Activated naive CD4-positive, alpha-beta T cell (primary cell): ENCODE measurements around the gene KRT222.

Source experiments
- DNase-seq, 4 experiments: peaks; one replicate each; lab custom pipeline; 2025; lab: John Stamatoyannopoulos, UW

KRT222 gene

GRCh38 chr17:40615068-40615840, 49.7 kb downstream of the KRT222 start:
- DNase-seq: peak in 1 of 4 experiments; percentile 34

- no peak for DNase-seq
These were observed 50.4 kb downstream of the KRT222 start for GRCh38 chr17:40614431-40615067.

- no peak for DNase-seq
These were observed 51.4 kb downstream of the KRT222 start for GRCh38 chr17:40613467-40614154.

- DNase-seq: peak in 3 of 4 experiments; percentile 21 to 76 (median 76)
These were observed 52.3 kb downstream of the KRT222 start for GRCh38 chr17:40612599-40613244.

DNA sequence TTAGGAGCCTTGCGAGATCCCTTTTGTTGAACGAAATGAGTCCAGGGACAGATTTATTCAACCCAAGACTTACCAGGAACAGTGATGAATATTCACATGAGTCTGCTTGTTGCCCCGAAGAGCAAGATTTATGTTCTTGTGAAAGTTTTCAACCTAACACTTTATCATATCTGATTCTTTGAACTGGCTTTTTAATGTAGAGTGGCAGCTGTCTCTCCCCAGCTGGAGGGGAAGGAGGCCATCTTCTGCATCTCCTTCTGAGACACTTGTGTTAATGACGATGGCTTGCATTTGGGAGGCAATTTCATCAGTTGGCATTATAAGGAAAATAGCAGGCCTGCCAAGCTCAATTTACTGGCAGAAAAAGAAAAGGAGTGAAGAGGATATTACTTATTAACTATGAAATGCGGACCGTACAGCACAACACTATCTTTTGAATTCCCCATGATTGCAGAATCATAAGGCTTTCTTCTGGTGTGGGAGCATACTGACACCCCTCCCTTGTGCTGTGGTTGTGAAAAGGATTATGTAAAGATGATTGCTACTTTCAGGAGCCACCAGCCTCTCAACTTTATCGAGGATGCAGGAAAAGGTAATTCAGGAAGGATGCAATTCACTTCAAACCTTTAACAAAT, 53.0 kb downstream of the KRT222 start:
- DNase-seq: no peak

- no peak for DNase-seq
These were observed 54.6 kb downstream of the KRT222 start for GRCh38 chr17:40610359-40610758.

- no peak for DNase-seq
These were observed 56.9 kb downstream of the KRT222 start for GRCh38 chr17:40608061-40608581.

DNA sequence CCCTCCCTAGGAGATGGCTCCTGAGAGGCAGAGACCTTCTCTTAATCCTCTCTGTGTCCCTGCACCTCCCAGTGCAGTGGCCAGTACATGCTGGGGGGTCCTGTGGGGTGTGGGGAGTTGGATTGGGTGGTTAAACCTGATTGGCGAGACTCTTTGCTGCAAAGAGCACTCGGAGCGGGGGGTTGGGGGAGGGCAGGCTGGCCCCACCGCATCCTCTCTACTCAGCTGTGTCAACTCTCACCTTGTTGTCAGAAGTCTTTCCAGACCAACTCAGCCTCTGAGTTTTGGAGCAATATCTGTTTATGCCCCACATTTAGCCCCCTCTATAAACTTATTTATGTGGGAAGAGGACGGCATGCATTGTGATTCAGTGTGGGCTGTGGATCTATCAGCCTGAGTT, 57.3 kb downstream of the KRT222 start:
- peak in 2 of 4 experiments; percentile 43 to 57 for DNase-seq

DNA sequence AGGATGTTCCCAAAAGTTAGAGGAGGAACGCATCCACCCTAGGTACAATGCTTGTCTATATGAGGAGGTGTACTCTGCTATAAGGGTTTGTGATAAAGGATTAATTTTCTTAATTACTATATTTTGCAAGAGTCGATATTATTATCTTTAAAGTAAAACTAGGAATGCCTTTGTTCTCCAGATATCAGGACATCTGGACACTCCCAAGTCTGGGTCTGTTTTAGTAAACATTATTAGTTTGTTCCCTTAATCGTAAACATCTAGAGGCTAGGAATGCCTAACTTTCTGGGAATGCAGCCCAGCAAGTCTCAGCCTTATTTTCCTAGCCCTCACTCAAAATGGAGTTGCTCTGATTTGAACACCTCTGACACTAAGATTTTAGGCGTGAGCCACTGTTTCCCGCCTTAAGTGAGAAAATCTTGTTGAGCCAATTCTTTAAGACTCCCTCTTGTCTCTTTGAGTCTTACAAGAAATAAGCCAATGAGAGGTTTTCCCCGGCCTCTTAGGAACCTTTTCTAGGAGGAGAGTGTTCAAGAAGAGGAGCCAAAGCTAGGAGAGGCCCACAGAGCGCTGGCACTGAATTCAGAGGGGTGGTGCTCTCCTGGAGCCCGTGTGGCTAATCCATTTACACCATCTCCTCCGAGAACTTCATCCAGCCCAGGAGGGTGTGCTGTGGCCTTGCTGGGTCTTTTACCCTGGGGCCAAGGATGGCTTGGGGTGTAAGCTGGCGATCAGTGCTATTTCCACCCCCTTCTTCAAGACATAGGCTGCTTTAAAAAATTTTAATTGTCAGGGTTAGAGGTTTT, 58.2 kb downstream of the KRT222 start:
- DNase-seq: no peak

DNA sequence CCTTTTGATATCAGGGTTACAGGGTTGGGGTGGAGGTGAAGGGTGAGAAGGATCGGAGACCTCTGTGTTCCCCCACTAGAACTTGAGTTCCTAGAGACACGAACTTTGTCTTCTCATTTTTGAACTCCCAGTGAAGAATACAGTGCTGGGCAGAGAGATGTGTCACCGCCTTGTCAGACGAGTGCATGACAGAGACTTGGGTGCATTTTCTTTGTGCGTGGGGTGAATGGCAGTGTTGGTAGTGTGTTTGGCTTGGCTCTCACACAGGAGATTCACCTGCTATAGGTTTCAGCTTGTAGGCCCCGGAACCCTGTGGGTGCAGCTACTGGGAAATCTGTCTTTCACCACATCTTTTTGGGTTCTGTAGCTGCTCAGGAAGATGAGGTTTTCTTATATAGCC, 59.7 kb downstream of the KRT222 start:
- DNase-seq: peak in 3 of 4 experiments; percentile 20 to 59 (median 53)
